GM12878 (cell line): Measurements from ENCODE around the gene CTDSP1. TPM values are rescaled to one million over a fixed set of nuclear protein-coding genes. Genes with fewer than 3 reads are reported as not detected.
A peak's percentile ranks its signal among the peaks of the same experiment; 100 is the strongest.

Experiments
- ATAC-seq: fragments of 200-7000 bp; cut with Tn5 transposase; 3 replicates; pipeline ENCODE4 v1.9.1; 2020; ENCODE audit warnings: mild to moderate bottlenecking, moderate library complexity
- BruUV-seq: library from RNA; stranded (reverse); fragments of 400-500 nt; replicated peaks from 2 replicates; lab custom pipeline; 2021; lab: Mats Ljungman, UMichigan
- CTCF ChIA-PET: fragments of 300-600 bp; sonication (Branson Sonifier 250); formaldehyde crosslinking; extraction: SDS; loops from one replicate; lab custom pipeline; 2021; ENCODE audit warnings: inconsistent platforms; lab: Yijun Ruan, JAX
- POLR2A ChIA-PET: fragments of 350-600 bp; formaldehyde crosslinking; extraction: SDS; loops from one replicate; lab custom pipeline; 2021; ENCODE audit warnings: inconsistent platforms; lab: Charles Lee
- RAD21 ChIA-PET: fragments of 300-600 bp; sonication (Branson Sonifier 250); formaldehyde crosslinking; loops from one replicate; lab custom pipeline; 2023; ENCODE audit warnings: antibody characterized with exemption; ENCODE audit not compliant: unreplicated experiment; lab: Charles Lee
- SMC1A ChIA-PET: fragments of 300-600 bp; sonication (Branson Sonifier 250); formaldehyde crosslinking; loops from one replicate; lab custom pipeline; 2023; ENCODE audit not compliant: unreplicated experiment, uncharacterized antibody; lab: Charles Lee
- DNase-seq: peaks from one replicate; pipeline ENCODE4 v3.0.0-alpha.2; 2011; ENCODE audit warnings: low read depth, low spot score
- FAIRE-seq: peaks from 3 replicates; lab custom pipeline; 2011; peaks lifted over from hg19 to GRCh38; lab: Jason Lieb, UNC
- H2AFZ ChIP-seq: 2 replicates; pipeline ENCODE4 v1.6.0; 2011; ENCODE audit warnings: low read depth, low read length, control low read depth; ENCODE audit not compliant: control insufficient read depth
- H3K27ac ChIP-seq: 2 replicates; pipeline ENCODE4 v1.5.1; 2011; ENCODE audit warnings: control low read depth; ENCODE audit not compliant: control insufficient read depth, insufficient read depth
- H3K27me3 ChIP-seq, 2 experiments: replicated peaks in 1 of 2; 2 replicates each; pipeline versions ENCODE4 v1.6.0 to v1.6.1; 2011; ENCODE audit warnings: low read length in 1 of 2; ENCODE audit not compliant: control insufficient read depth in 2 of 2, insufficient read depth in 2 of 2
- H3K36me3 ChIP-seq, 2 experiments: 2 replicates each; pipeline ENCODE4 v1.5.1; 2011; ENCODE audit warnings: low read length in 1 of 2; ENCODE audit not compliant: control insufficient read depth in 2 of 2, insufficient read depth in 2 of 2
- H3K4me1 ChIP-seq: 2 replicates; pipeline ENCODE4 v1.6.1; 2011; ENCODE audit warnings: mild to moderate bottlenecking, low read length, moderate library complexity, mixed read lengths; ENCODE audit not compliant: control insufficient read depth, insufficient read depth
- H3K4me2 ChIP-seq: 2 replicates; pipeline ENCODE4 v1.6.0; 2011; ENCODE audit warnings: control low read depth; ENCODE audit not compliant: control insufficient read depth, insufficient read depth
- H3K4me3 ChIP-seq: fragments of 200-600 bp; sonication (generic); 2 replicates; pipeline ENCODE4 v1.5.1; 2016
- H3K79me2 ChIP-seq: 2 replicates; pipeline ENCODE4 v1.6.0; 2011; ENCODE audit warnings: low read length; ENCODE audit not compliant: control insufficient read depth, insufficient read depth
- H3K9ac ChIP-seq: 2 replicates; pipeline ENCODE4 v1.8.0; 2011; ENCODE audit warnings: low read length, control low read depth, mixed read lengths; ENCODE audit not compliant: control insufficient read depth, insufficient read depth
- H3K9me3 ChIP-seq: replicated peaks from 3 replicates; pipeline ENCODE4 v1.5.1; 2011; ENCODE audit warnings: mild to moderate bottlenecking, low read length; ENCODE audit not compliant: control insufficient read depth, insufficient read depth
- H4K20me1 ChIP-seq: 2 replicates; pipeline ENCODE4 v1.6.0; 2011; ENCODE audit not compliant: control insufficient read depth, insufficient read depth
- HDAC6 ChIP-seq: fragments of 200-600 bp; sonication (generic); IDR thresholded peaks from one replicate; pipeline ENCODE4 v1.8.0; 2017; ENCODE audit warnings: antibody characterized with exemption; ENCODE audit not compliant: unreplicated experiment
- LARP7 ChIP-seq: fragments of 450-650 bp; IDR thresholded peaks from 2 replicates; pipeline ENCODE4 v1.6.1; 2017; ENCODE audit warnings: mild to moderate bottlenecking
- SUPT20H ChIP-seq: IDR thresholded peaks from 2 replicates; pipeline ENCODE4 v1.6.1; 2011; ENCODE audit warnings: low read depth, mild to moderate bottlenecking, low read length, moderate library complexity, borderline replicate concordance; ENCODE audit not compliant: control insufficient read depth
- ZNF24 ChIP-seq: fragments of 450-650 bp; IDR thresholded peaks from 2 replicates; pipeline ENCODE4 v1.6.1; 2017; ENCODE audit warnings: antibody characterized with exemption, mild to moderate bottlenecking
- WGBS: methylation state at CpG from one replicate; pipeline ENCODE4 v1.1.6; 2016; ENCODE audit warnings: low lambda C conversion rate; ENCODE audit not compliant: insufficient replicate concordance, insufficient coverage; ENCODE audit errors: missing lambda C conversion rate; 5-methylcytosine and 5-hydroxymethylcytosine counted together
- in situ Hi-C: fragments of 300-500 bp; cut with MboI; formaldehyde crosslinking; loops from 9 replicates; pipeline ENCODE4 v1.14.3; 2018; ENCODE audit warnings: mixed read lengths
- intact Hi-C: fragments of 100-400 bp; cut with micrococcal nuclease; formaldehyde crosslinking; loops from one replicate; pipeline ENCODE4 v1.14.2; 2022; ENCODE audit not compliant: unreplicated experiment
- polyA plus RNA-seq, 11 experiments: library from polyadenylated mRNA; depleted of rRNA in 4 of 11; unstranded in 6 of 11; stranded (reverse) in 5 of 11; fragments of >200 nt; fragmentation: Nextera tagmentation in 4 of 11; fragmentation: Illumina TruSeq in 1 of 11; extraction: Ambion mirVana in 4 of 11; extraction: Trizol in 1 of 11; gene quantifications; 1 replicate in 1 of 11; 2 replicates in 10 of 11; pipeline versions ENCODE4 v1.2.1 to v1.2.3, GENCODE V29; 2011 to 2016; ENCODE audit warnings: inconsistent platforms in 2 of 11, missing spikeins in 2 of 11, low read depth in 1 of 11
- total RNA-seq, 4 experiments: library from RNA; depleted of rRNA in 3 of 4; stranded (reverse); fragments of >200 nt in 3 of 4; fragmentation: Illumina TruSeq in 1 of 4; extraction: Trizol in 1 of 4; gene quantifications; 2 replicates each; pipeline versions ENCODE4 v1.2.1 to v1.2.3, GENCODE V29; 2013 to 2021

CTDSP1 gene
- total and polyA plus RNA-seq, 10 of the 15 experiments (the other 5 are each of a cell fraction or from before 2014, with no cell fraction given): 3.0 to 75.9 (median 34.4) TPM

- no peaks in the 10 kb centered on the region for H3K9me3 ChIP-seq
- intact Hi-C loops: no loop called here
- H3K36me3 ChIP-seq: no peaks in the 10 kb centered on the region
- H4K20me1 ChIP-seq: no peaks in the 10 kb centered on the region
- TF ChIP-seq HDAC6: no peak
- no peak for TF ChIP-seq LARP7
- FAIRE-seq: no peak
- no peaks in the 10 kb centered on the region for H3K79me2 ChIP-seq
- ChIA-PET POLR2A (no interaction called here), RAD21 (no interaction called here), SMC1A (no interaction called here), CTCF (no interaction called here)
- no peak overlapping the region for H2AFZ ChIP-seq
- in situ Hi-C loops: no loop called here
- DNase-seq: no peak
- no peak overlapping the region for H3K4me3 ChIP-seq
- no peak for ATAC-seq
- no peaks in the 10 kb centered on the region for H3K27me3 ChIP-seq
- no peak overlapping the region for H3K9ac ChIP-seq
- H3K4me2 ChIP-seq: no peak overlapping the region
- BruUV-seq: no TSS peak
- H3K4me1 ChIP-seq: peaks cover 15% of the 10 kb centered on the region
- 73% methylated on average over 5 of the region's 5 CpGs for WGBS
- no peak overlapping the region for H3K27ac ChIP-seq
These were observed 37.3 kb downstream of the CTDSP1 start for GRCh38 chr2:218436992-218437391.

- no peak overlapping the region for H2AFZ ChIP-seq
- TF ChIP-seq SUPT20H: no peak
- TF ChIP-seq ZNF24: peak; percentile 84
- no peaks in the 10 kb centered on the region for H3K79me2 ChIP-seq
- DNase-seq: no peak
- ChIA-PET CTCF (no interaction called here), POLR2A (no interaction called here), SMC1A (no interaction called here), RAD21 (no interaction called here)
- ATAC-seq: no peak
- H3K4me2 ChIP-seq: no peak overlapping the region
- H3K27me3 ChIP-seq: no peaks in the 10 kb centered on the region
- intact Hi-C loops (no loop called here), in situ Hi-C loops (no loop called here)
- no peaks in the 10 kb centered on the region for H4K20me1 ChIP-seq
- 100% methylated on average over 1 of the region's 1 CpG for WGBS
- H3K9me3 ChIP-seq: no peaks in the 10 kb centered on the region
- no peak overlapping the region for H3K9ac ChIP-seq
- peaks cover 15% of the 10 kb centered on the region for H3K4me1 ChIP-seq
- H3K4me3 ChIP-seq: no peak overlapping the region
- no peak overlapping the region for H3K27ac ChIP-seq
- BruUV-seq: no TSS peak
- H3K36me3 ChIP-seq: no peaks in the 10 kb centered on the region
- FAIRE-seq: no peak
These were observed 38.3 kb downstream of the CTDSP1 start for GRCh38 chr2:218437969-218438368.
